HepG2 (cell line): Measurements from ENCODE around the gene ARAP1. TPM values are rescaled to one million over a fixed set of nuclear protein-coding genes. Genes with fewer than 3 reads are reported as not detected.

Experiments
- ATAC-seq: fragments of 200-7000 bp; cut with Tn5 transposase; 3 replicates; pipeline ENCODE4 v1.9.1; 2020; ENCODE audit warnings: mild to moderate bottlenecking, moderate library complexity
- BruUV-seq: library from RNA; stranded (reverse); fragments of 400-500 nt; replicated peaks from 2 replicates; lab custom pipeline; 2021; lab: Mats Ljungman, UMichigan
- CTCF ChIA-PET: fragments of 300-600 bp; formaldehyde crosslinking; extraction: SDS; loops from one replicate; lab custom pipeline; 2021; ENCODE audit warnings: low total read pairs, inconsistent platforms, low intra/inter-chr PET ratio; lab: Yijun Ruan, JAX
- POLR2A ChIA-PET: fragments of 350-600 bp; sonication (Branson Sonifier 250); formaldehyde crosslinking; loops from one replicate; lab custom pipeline; 2020; ENCODE audit warnings: antibody characterized with exemption, inconsistent platforms; lab: Yijun Ruan, JAX
- DNase-seq: peaks from one replicate; pipeline ENCODE4 v3.0.0-alpha.2; 2015; ENCODE audit warnings: low spot score
- FAIRE-seq: peaks from 3 replicates; lab custom pipeline; 2011; peaks lifted over from hg19 to GRCh38; lab: Jason Lieb, UNC
- H2AFZ ChIP-seq: one replicate; pipeline ENCODE4 v1.6.1; 2011; ENCODE audit warnings: low read length, inconsistent platforms
- H3K27ac ChIP-seq: fragments of 300-600 bp; 3 replicates; pipeline ENCODE4 v1.8.0; 2011; ENCODE audit warnings: mixed run types, mild to moderate bottlenecking, mixed read lengths, low read length, inconsistent platforms; ENCODE audit not compliant: insufficient read depth; ENCODE audit errors: extremely low read length
- H3K27me3 ChIP-seq, 2 experiments: fragments of 200-600 bp in 1 of 2; 2 replicates in 1 of 2; 3 replicates in 1 of 2; pipeline versions ENCODE4 v1.6.0 to v1.8.0; 2011; ENCODE audit warnings: low read length in 2 of 2, mild to moderate bottlenecking in 2 of 2, moderate library complexity in 2 of 2, inconsistent platforms in 1 of 2; ENCODE audit not compliant: insufficient read depth in 2 of 2, control insufficient read depth in 1 of 2
- H3K36me3 ChIP-seq, 2 experiments: fragments of 200-600 bp in 1 of 2; replicated peaks in 1 of 2; 2 replicates in 1 of 2; 3 replicates in 1 of 2; pipeline versions ENCODE4 v1.5.1 to v1.8.0; 2011; ENCODE audit warnings: low read length in 2 of 2, inconsistent platforms in 1 of 2; ENCODE audit not compliant: insufficient read depth in 2 of 2, control insufficient read depth in 1 of 2
- H3K4me1 ChIP-seq: 2 replicates; pipeline ENCODE4 v1.5.1; 2012; ENCODE audit warnings: low read length, inconsistent platforms; ENCODE audit not compliant: insufficient read depth
- H3K4me2 ChIP-seq: 2 replicates; pipeline ENCODE4 v1.6.0; 2011; ENCODE audit warnings: low read depth, low read length, inconsistent platforms
- H3K4me3 ChIP-seq, 3 experiments: fragments of 200-600 bp in 1 of 3; sonication (generic), shearing (Covaris generic) in 1 of 3; replicated peaks in 1 of 3; 2 replicates each; pipeline ENCODE4 v1.5.1; 2011 to 2016; ENCODE audit warnings: low read length in 3 of 3, inconsistent platforms in 2 of 3, low read depth in 2 of 3, mild to moderate bottlenecking in 2 of 3, control low read depth in 1 of 3, mixed read lengths in 1 of 3; ENCODE audit not compliant: insufficient read depth in 1 of 3
- H3K79me2 ChIP-seq: one replicate; pipeline ENCODE4 v1.6.1; 2011; ENCODE audit warnings: low read length, inconsistent platforms; ENCODE audit not compliant: insufficient read depth
- H3K9ac ChIP-seq: 2 replicates; pipeline ENCODE4 v1.6.0; 2011; ENCODE audit warnings: mild to moderate bottlenecking, low read depth, low read length, inconsistent platforms; ENCODE audit not compliant: insufficient read depth
- H3K9me3 ChIP-seq: 2 replicates; pipeline ENCODE4 v1.5.1; 2012; ENCODE audit warnings: mild to moderate bottlenecking, low read length
- H4K20me1 ChIP-seq: 2 replicates; pipeline ENCODE4 v1.6.0; 2011; ENCODE audit warnings: inconsistent platforms, mild to moderate bottlenecking, low read length, moderate library complexity; ENCODE audit not compliant: insufficient read depth
- CBX2 ChIP-seq, 2 experiments: fragments of 200-600 bp in 1 of 2; sonication (generic); formaldehyde crosslinking in 1 of 2; IDR thresholded peaks; 2 replicates each; pipeline versions ENCODE4 v1.7.0 to v1.8.1; 2018 to 2022; ENCODE audit warnings: low read depth in 2 of 2, low read length in 1 of 2, mild to moderate bottlenecking in 1 of 2, missing genetic modification reagents in 1 of 2
- KDM5B ChIP-seq: sonication (generic); formaldehyde crosslinking; IDR thresholded peaks from 2 replicates; pipeline ENCODE4 v1.4.0; 2020; ENCODE audit warnings: missing genetic modification reagents, mild to moderate bottlenecking, borderline replicate concordance
- NCOA2 ChIP-seq: sonication (generic); formaldehyde crosslinking; IDR thresholded peaks from 2 replicates; pipeline ENCODE4 v1.8.0; 2022; ENCODE audit warnings: inconsistent platforms
- NFKB2 ChIP-seq: sonication (generic); formaldehyde crosslinking; IDR thresholded peaks from 2 replicates; pipeline ENCODE4 v1.4.0; 2020; ENCODE audit warnings: missing genetic modification reagents, borderline replicate concordance
- PHB2 ChIP-seq: fragments of 450-650 bp; IDR thresholded peaks from 2 replicates; pipeline ENCODE4 v1.6.1; 2018; ENCODE audit not compliant: partially characterized antibody
- SIN3A ChIP-seq: IDR thresholded peaks from 2 replicates; pipeline ENCODE4 v1.6.1; 2011; ENCODE audit warnings: low read depth, mild to moderate bottlenecking, control low read depth, low read length, borderline replicate concordance
- TOE1 ChIP-seq: sonication (generic); formaldehyde crosslinking; IDR thresholded peaks from 2 replicates; pipeline ENCODE4 v1.4.0; 2020; ENCODE audit warnings: mild to moderate bottlenecking, missing genetic modification reagents
- ZNF615 ChIP-seq: sonication (generic); formaldehyde crosslinking; IDR thresholded peaks from 2 replicates; pipeline ENCODE4 v1.5.0; 2020; ENCODE audit warnings: mild to moderate bottlenecking, missing genetic modification reagents, borderline replicate concordance
- ZNF75D ChIP-seq: sonication (generic); formaldehyde crosslinking; IDR thresholded peaks from 2 replicates; pipeline ENCODE4 v1.8.1; 2023; ENCODE audit warnings: missing genetic modification reagents, mild to moderate bottlenecking, borderline replicate concordance
- ZNF781 ChIP-seq: sonication (generic); formaldehyde crosslinking; IDR thresholded peaks from 2 replicates; pipeline ENCODE4 v1.5.1; 2020; ENCODE audit warnings: borderline replicate concordance, mild to moderate bottlenecking, missing genetic modification reagents; ENCODE audit errors: not compliant biosample characterization
- WGBS: methylation state at CpG from one replicate; pipeline ENCODE4 v1.1.6; 2017; ENCODE audit warnings: low lambda C conversion rate; 5-methylcytosine and 5-hydroxymethylcytosine counted together
- in situ Hi-C: cut with HindIII; loops from 2 replicates; pipeline ENCODE4 v1.10.0; 2017; ENCODE audit warnings: low pct_unique_long_range_greater_than_20kb; ENCODE audit not compliant: extremely low pct_ligation_motif_present
- intact Hi-C: fragments of 100-400 bp; cut with micrococcal nuclease; formaldehyde crosslinking; loops from one replicate; pipeline ENCODE4 v1.10.0; 2022; ENCODE audit not compliant: unreplicated experiment
- polyA plus RNA-seq, 8 experiments: library from polyadenylated mRNA; depleted of rRNA in 3 of 8; stranded (reverse) in 7 of 8; unstranded in 1 of 8; fragments of >200 nt; fragmentation: Illumina TruSeq in 4 of 8; extraction: Trizol in 4 of 8; gene quantifications; 2 replicates each; pipeline versions ENCODE4 v1.2.1 to v1.2.3, GENCODE V29; 2011 to 2016; ENCODE audit warnings: low read depth in 4 of 8, missing spikeins in 1 of 8, mixed read lengths in 1 of 8; ENCODE audit not compliant: insufficient read depth in 1 of 8
- total RNA-seq, 5 experiments: library from RNA; depleted of rRNA; stranded (reverse); fragments of >200 nt; fragmentation: Illumina TruSeq; extraction: Trizol; gene quantifications; 2 replicates each; pipeline ENCODE4 v1.2.3, GENCODE V29; 2016; ENCODE audit warnings: low read depth in 1 of 5
- TF ChIP-seq, protein P1 (sequence below): conservative IDR thresholded peaks from 2 replicates; pipeline ENCODE4 v1.6.1; 2018; ENCODE audit warnings: missing genetic modification reagents
- TF ChIP-seq, protein P2 (sequence below): sonication (generic); formaldehyde crosslinking; IDR thresholded peaks from 2 replicates; pipeline ENCODE4 v1.4.0; 2020; ENCODE audit warnings: missing genetic modification reagents
- TF ChIP-seq, protein P3 (sequence below): IDR thresholded peaks from 2 replicates; pipeline ENCODE4 v1.6.1; 2012; ENCODE audit warnings: inconsistent platforms
- TF ChIP-seq, protein P4 (sequence below): sonication (generic); formaldehyde crosslinking; IDR thresholded peaks from 2 replicates; pipeline ENCODE4 v1.8.0; 2022; ENCODE audit warnings: missing genetic modification reagents, mild to moderate bottlenecking, inconsistent platforms, borderline replicate concordance

The ARAP1 gene
- total and polyA plus RNA-seq, 2 of the 13 experiments (the other 11 are each of a cell fraction or from before 2014, with no cell fraction given) = 43.2 to 55.5 TPM

DNA sequence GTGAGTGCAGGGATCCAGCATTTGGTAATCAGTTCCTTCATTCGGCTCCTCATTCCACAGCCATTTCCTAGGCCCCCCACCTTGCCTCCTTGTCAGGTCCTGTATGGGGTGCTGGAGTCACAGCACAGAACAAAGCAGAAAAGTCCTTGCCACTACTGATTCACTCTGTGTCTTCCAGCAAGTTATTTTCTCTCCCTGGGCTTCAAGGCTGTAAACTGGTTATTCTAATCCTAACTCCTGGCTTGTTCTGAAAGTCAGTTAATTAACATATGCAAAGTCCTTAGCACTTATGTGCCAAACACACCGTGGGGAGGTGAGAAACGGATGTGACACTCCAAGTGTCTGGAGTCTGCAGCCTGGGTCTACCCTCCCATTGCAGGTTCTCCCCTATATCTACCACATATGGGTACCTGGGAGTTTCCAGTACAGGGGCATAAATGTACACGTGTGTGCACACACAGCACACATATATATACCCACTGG, 47.4 kb downstream of the ARAP1 start:
- Histone ChIP-seq H2AFZ (no peak overlapping the region), H3K79me2 (no peaks in the 10 kb centered on the region), H4K20me1 (no peaks in the 10 kb centered on the region), H3K27ac (no peak overlapping the region), H3K4me1 (no peaks in the 10 kb centered on the region), H3K9me3 (no peaks in the 10 kb centered on the region)
- ATAC-seq = no peak
- ChIA-PET POLR2A (no interaction called here), CTCF (no interaction called here)
- in situ Hi-C loops = no loop called here
- TF ChIP-seq NFKB2 (CRISPR knock-in tag) (no peak), ZNF75D (CRISPR knock-in tag) (no peak), TOE1 (CRISPR knock-in tag) (no peak), KDM5B (CRISPR knock-in tag) (no peak), SIN3A (no peak), PHB2 (no peak), ZNF615 (CRISPR knock-in tag) (no peak), ZNF781 (no peak), NCOA2 (no peak), CBX2 (IDR thresholded peaks at IDR 0.05; ENCODE audit: low read depth, low read length) (no peak), CBX2 (CRISPR knock-in tag; IDR thresholded peaks at IDR 0.05; ENCODE audit: low read depth) (no peak)
- TF ChIP-seq, protein P1, sequence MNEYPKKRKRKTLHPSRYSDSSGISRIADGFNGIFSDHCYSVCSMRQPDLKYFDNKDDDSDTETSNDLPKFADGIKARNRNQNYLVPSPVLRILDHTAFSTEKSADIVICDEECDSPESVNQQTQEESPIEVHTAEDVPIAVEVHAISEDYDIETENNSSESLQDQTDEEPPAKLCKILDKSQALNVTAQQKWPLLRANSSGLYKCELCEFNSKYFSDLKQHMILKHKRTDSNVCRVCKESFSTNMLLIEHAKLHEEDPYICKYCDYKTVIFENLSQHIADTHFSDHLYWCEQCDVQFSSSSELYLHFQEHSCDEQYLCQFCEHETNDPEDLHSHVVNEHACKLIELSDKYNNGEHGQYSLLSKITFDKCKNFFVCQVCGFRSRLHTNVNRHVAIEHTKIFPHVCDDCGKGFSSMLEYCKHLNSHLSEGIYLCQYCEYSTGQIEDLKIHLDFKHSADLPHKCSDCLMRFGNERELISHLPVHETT (CRISPR knock-in tag) = no peak
- TF ChIP-seq, protein P2, sequence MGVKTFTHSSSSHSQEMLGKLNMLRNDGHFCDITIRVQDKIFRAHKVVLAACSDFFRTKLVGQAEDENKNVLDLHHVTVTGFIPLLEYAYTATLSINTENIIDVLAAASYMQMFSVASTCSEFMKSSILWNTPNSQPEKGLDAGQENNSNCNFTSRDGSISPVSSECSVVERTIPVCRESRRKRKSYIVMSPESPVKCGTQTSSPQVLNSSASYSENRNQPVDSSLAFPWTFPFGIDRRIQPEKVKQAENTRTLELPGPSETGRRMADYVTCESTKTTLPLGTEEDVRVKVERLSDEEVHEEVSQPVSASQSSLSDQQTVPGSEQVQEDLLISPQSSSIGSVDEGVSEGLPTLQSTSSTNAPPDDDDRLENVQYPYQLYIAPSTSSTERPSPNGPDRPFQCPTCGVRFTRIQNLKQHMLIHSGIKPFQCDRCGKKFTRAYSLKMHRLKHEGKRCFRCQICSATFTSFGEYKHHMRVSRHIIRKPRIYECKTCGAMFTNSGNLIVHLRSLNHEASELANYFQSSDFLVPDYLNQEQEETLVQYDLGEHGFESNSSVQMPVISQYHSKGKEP = no peak
- TF ChIP-seq, protein P3, sequence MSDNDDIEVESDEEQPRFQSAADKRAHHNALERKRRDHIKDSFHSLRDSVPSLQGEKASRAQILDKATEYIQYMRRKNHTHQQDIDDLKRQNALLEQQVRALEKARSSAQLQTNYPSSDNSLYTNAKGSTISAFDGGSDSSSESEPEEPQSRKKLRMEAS = no peak
- TF ChIP-seq, protein P4, sequence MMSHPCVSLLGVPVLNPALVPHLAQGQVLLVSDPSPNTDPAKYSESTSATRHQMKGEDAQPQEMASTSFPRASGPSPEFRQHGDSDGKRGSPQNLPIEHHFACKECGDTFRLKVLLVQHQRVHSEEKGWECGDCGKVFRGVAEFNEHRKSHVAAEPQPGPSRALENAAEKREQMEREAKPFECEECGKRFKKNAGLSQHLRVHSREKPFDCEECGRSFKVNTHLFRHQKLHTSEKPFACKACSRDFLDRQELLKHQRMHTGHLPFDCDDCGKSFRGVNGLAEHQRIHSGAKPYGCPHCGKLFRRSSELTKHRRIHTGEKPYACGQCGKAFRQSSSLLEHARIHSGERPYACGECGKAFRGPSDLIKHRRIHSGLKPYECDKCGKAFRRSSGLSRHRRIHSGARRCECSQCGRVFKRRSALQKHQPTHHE (CRISPR knock-in tag) = no peak
- TF ChIP-seq, all 625 proteins: peak for 0
- 96% methylated on average over 4 of the region's 4 CpGs for WGBS
- H3K36me3 ChIP-seq = peaks cover 50 to 85% of the 10 kb centered on the region in 2 experiments
- DNase-seq = no peak
- no peaks in the 10 kb centered on the region for H3K27me3 ChIP-seq
- BruUV-seq = no TSS peak
- H3K4me2 ChIP-seq = no peak overlapping the region
- FAIRE-seq = no peak
- H3K4me3 ChIP-seq = no peak overlapping the region
- intact Hi-C loops = no loop called here
- H3K9ac ChIP-seq = no peak overlapping the region
